G401 (cell line): ENCODE results near the gene DENND5B. TPM values are rescaled to one million over a fixed set of nuclear protein-coding genes. Genes with fewer than 3 reads are reported as not detected.
"Not testable (repeated sequence)": the region's sequence is repeated elsewhere in the genome, so short reads cannot be mapped to it uniquely, and the experiment has no call there.

Experiments used
- DNase-seq: peaks from one replicate; pipeline ENCODE4 v3.0.0-alpha.2; 2015; ENCODE audit warnings: low spot score
- in situ Hi-C: cut with HindIII; loops from 2 replicates; pipeline ENCODE4 v1.10.0; 2016; ENCODE audit warnings: low sequenced_read_pairs, mixed read lengths
- total RNA-seq: library from RNA; depleted of rRNA; stranded (reverse); fragments of >200 nt; shearing (Covaris generic); gene quantifications from 2 replicates; pipeline ENCODE4 v1.2.3, GENCODE V29; 2014

DENND5B gene
- total RNA-seq, 1 experiment from 2014 or later, result 6.1 TPM

DNA sequence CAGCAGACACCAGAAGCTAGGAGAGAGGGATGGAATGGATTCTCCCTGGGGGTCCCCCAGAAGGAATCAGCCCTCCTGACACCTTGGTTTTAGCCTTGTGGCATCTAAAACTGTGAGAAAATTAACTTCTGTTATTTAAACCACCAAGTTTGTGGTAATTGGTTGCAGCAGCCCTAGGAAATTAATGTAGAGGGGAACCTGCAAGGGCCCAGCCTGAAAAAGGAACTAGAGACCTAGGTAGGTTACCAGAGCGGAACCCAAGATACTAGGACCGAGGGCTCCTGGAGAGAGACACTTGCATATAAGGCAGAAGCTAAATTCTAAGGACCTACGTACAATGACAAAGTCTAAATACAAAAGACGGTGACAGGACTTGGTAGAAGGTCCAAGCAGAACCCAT is 8.1 kb upstream of the DENND5B start:
- in situ Hi-C loops, result no loop called here
- DNase-seq, result no peak

- DNase-seq, result no peak
- in situ Hi-C loops, result no loop called here
Observed at GRCh38 chr12:31597066-31597465, 6.1 kb upstream of the DENND5B start.

GRCh38 chr12:31594681-31595080 is 3.7 kb upstream of the DENND5B start:
- no peak for DNase-seq
- in situ Hi-C loops, result no loop called here

- in situ Hi-C loops, result no loop called here
Observed at GRCh38 chr12:31591380-31591901, 505 bp upstream of the DENND5B start.

DNA sequence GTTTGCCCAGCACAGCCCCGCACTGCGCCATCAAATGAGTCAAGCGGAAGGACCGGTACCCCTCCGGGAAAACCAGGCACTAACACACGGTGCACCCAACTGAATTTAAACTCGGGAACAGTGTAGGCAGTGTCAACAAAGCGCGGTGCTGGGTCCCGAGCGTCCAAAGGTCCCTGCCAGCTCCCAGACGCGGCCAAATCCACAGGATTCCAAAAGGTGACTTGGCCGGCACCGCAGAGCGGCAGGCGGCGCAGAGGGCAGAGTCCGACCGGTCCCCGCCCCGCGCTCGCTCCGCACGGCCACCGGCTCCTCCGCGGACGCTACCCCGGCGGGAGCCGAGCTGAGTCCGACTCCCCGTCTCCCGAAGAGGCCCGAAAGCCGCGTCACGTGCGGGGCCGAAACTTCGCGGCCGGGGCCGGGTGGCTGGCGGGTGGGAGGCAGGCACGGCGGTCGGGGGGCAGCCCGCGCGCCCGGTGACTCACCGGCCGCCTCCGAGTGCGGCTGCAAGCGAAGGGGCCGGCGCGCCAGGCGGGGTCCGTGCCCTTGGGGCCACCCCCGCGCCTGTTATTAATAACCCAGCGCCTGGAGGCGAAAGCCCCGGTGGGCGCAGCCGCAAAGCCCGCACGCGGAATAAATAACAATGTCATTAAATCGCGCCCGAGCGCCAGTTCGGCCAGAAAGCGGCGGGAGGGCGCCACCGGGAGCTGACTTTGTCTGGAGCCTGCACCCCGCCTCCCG is 863 bp downstream of the DENND5B start:
- peak; percentile 71 for DNase-seq
- in situ Hi-C loops, result no loop called here

More at GRCh38 chr12:31591380-31591901, 505 bp upstream of the DENND5B start:
- DNase-seq, result peak; percentile 75

DNA sequence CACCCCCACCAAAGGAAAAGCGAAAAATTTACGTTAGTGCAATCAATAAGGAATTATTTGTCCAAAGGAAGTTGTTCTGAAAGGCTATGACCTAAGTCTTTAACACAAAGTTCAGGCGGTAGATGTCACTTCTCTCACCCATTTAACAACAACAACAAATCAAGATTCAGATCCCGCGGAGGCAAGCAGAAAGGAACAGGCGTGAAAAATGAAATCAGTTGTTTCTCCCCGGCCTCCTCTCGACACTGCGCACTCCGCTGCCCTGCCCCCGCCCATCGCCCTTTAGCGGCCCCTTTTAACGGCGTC is 1.4 kb downstream of the DENND5B start:
- in situ Hi-C loops, result no loop called here
- DNase-seq, result no peak

DNA sequence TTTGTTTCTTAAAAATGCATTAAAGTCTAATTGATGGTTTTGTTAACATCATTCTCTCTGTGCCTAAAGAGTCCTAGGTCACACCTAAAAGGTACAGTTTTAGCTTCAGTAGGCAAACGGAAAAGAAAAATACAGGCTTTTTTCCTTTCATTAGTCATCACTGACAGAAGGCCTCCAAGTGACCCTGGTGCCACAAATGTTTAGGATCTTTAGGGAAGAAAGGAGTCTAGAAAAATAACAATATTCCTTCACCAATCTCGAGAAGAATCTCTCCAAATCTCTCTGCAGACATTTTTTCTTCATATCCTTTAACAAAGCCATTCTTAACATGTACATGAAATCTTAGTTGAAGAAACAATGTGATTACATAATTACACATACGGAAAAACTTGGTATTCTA is 2.0 kb downstream of the DENND5B start:
- in situ Hi-C loops, result no loop called here
- DNase-seq, result peak; percentile 25

- DNase-seq, result no peak
- in situ Hi-C loops, result no loop called here
Observed at GRCh38 chr12:31586728-31587127, 4.2 kb downstream of the DENND5B start.

DNA sequence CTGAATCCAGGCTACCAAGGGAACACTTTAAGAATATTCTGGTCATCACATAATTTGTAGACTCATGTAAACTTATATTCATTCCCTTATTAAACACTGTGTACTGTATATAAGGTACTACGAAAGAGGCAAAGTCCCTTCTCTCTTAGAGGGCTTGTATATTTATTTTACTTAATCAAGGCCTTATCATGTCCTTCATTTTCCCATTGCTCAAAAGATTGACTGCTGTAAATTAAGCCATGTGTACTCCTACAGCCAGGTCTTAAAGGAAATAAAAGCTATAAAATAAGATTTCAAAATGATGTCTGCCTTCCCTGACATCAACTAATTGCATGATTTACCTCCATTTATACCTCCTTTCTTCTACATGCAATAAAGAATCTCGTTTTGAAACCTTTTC is 5.0 kb downstream of the DENND5B start:
- no peak for DNase-seq
- in situ Hi-C loops, result no loop called here

GRCh38 chr12:31585271-31585670 is 5.7 kb downstream of the DENND5B start:
- in situ Hi-C loops, result no loop called here

GRCh38 chr12:31584782-31585181 is 6.2 kb downstream of the DENND5B start:
- no peak for DNase-seq
- in situ Hi-C loops, result no loop called here

More at GRCh38 chr12:31585271-31585670, 5.7 kb downstream of the DENND5B start:
- DNase-seq, result no peak

- in situ Hi-C loops, result no loop called here
- DNase-seq, result no peak
Observed at GRCh38 chr12:31583878-31584277, 7.1 kb downstream of the DENND5B start.

DNA sequence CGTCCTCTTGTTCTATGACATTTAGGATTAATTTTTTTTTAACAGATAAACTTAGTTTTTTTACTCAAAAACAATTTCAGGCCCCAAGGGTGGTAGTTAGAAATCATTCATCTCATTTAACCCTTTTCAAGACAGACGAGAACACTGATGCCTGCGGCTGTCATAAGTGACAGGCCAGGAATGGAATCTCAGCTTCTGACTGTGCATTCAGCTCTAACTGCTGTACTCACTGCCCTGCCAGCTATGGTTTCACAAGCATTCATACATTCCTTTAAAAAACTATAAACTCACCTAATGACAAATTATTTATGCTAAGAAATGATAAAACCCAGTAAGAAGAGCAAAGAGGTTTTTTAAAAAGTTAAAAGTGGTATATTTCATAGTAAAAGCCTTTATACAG is 8.8 kb downstream of the DENND5B start:
- in situ Hi-C loops, result no loop called here
- DNase-seq, result no peak

- DNase-seq, result peak; percentile 87
Observed at GRCh38 chr12:31578632-31579031, 12.3 kb downstream of the DENND5B start.

GRCh38 chr12:31574803-31575575 is 15.9 kb downstream of the DENND5B start:
- DNase-seq, result no peak
- in situ Hi-C loops, result no loop called here

More at GRCh38 chr12:31578632-31579031, 12.3 kb downstream of the DENND5B start:
- in situ Hi-C loops, result no loop called here

DNA sequence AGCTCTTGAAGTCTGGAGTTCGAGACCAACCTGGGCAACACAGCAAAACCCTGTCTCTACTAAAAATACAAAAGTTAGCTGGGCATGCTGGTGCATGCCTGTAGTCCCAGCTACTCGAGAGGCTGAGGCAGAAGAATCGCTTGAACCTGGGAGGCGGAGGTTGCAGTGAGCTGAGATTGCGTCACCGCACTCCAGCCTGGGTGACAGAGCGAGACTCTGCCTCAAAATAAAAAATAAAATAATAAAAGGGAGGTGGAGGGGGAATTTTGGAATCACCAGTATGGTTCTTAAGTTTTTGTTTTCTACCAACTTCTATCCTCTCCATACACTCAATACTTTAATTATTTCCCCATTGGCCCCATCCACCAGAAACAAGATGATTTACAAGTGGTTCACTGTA is 16.6 kb downstream of the DENND5B start:
- in situ Hi-C loops, DNase-seq: not testable (repeated sequence)

- DNase-seq, result no peak
- in situ Hi-C loops, result no loop called here
Observed at GRCh38 chr12:31572900-31573600, 17.9 kb downstream of the DENND5B start.

DNA sequence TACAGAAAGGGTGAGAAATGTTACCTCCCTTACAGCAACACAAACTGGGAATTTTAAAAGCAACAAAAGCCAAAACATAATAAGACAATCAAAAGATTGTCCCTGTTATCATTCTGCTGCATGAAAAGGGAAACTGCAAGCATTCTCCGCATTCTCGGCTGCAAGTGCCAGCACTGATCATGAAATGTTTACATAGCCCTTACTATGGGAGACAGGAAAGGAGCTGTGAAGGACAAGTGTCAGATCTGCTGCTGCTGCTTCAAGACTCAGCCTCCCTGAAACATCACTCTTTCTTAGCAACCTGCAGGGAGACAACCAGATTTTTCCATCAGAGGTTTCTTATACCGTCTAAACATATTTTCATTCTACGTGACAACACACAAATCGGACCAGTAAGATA is 20.1 kb downstream of the DENND5B start:
- in situ Hi-C loops, result no loop called here
- no peak for DNase-seq

DNA sequence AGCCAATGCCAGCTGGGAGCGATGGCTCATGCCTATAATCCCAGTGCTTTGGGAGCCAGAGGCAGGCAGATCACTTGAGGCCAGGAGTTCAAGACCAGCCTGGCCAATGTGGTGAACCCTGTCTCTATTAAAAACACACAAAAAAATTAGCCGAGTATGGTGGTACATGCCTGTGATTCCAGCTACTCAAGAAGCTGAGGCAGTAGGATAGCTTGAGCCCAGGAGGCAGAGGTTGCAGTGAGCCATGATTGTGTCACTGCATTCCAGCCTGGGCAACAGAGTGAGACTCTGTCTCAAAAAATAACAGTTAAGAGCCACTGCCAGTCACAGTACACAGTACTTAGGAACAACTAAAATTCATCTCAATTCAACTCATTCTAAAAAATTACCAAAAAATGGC is 21.4 kb downstream of the DENND5B start:
- in situ Hi-C loops, DNase-seq: not testable (repeated sequence)

DNA sequence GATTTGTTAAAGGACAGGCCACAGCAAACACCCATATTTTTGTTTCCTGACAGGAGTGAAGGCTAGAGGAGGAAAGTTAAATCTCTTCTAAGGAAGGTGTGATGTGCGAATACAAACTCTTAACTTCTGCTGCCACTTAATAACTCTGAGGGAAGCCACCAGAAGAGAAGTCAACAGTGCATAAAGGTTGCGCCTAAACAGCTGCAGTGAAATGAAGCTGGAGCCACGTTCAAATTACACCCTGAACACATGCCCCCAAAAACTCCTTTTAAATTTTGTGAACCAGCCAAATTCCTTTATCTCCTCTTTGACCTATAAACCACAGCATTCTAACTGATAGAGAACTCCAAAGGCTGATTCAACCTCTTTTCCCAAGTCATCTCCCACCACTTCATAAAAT is 22.4 kb downstream of the DENND5B start:
- in situ Hi-C loops, result no loop called here
- DNase-seq, result no peak
